ENCODE measurements around the gene CYTH1.

DNA sequence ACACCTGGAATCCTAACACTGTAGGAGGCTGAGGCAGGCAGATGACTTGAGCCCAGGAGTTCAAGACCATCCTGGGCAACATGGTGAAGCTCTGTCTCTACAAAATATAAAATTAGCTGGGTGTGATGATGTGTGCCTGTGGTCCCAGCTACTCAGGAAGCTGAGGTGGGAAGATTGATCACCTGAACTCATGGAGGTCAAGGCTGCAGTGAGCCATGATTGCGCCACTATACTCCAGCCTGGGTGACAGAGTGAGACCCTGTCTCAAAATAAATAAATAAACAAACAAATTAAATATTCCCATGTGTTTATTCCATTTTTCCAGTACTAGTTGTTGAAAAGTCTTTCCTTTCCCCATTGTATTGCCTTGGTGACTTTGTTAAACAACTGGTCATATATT is 130.0 kb downstream of the CYTH1 start:
- TF ChIP-seq CEBPB (IDR thresholded peaks at IDR 0.05) (no peak), EP300 (IDR thresholded peaks at IDR 0.05; ENCODE audit: borderline replicate concordance) (no peak), YY1 (IDR thresholded peaks at IDR 0.05; ENCODE audit: low read depth) (no peak), FOXM1 (IDR thresholded peaks at IDR 0.05; ENCODE audit: borderline replicate concordance, low read depth) (no peak), EGR1 (IDR thresholded peaks at IDR 0.05) (no peak), TEAD4 (IDR thresholded peaks at IDR 0.05) (no peak), ZBTB7A (IDR thresholded peaks at IDR 0.05; ENCODE audit: low read depth) (no peak), CREB1 (IDR thresholded peaks at IDR 0.05; ENCODE audit: low read depth) (no peak)
- TF ChIP-seq, protein P1, sequence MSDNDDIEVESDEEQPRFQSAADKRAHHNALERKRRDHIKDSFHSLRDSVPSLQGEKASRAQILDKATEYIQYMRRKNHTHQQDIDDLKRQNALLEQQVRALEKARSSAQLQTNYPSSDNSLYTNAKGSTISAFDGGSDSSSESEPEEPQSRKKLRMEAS (IDR thresholded peaks at IDR 0.05) = no peak
- TF ChIP-seq, protein P2, sequence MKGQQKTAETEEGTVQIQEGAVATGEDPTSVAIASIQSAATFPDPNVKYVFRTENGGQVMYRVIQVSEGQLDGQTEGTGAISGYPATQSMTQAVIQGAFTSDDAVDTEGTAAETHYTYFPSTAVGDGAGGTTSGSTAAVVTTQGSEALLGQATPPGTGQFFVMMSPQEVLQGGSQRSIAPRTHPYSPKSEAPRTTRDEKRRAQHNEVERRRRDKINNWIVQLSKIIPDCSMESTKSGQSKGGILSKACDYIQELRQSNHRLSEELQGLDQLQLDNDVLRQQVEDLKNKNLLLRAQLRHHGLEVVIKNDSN (IDR thresholded peaks at IDR 0.05) = no peak
- TF ChIP-seq, protein P3, sequence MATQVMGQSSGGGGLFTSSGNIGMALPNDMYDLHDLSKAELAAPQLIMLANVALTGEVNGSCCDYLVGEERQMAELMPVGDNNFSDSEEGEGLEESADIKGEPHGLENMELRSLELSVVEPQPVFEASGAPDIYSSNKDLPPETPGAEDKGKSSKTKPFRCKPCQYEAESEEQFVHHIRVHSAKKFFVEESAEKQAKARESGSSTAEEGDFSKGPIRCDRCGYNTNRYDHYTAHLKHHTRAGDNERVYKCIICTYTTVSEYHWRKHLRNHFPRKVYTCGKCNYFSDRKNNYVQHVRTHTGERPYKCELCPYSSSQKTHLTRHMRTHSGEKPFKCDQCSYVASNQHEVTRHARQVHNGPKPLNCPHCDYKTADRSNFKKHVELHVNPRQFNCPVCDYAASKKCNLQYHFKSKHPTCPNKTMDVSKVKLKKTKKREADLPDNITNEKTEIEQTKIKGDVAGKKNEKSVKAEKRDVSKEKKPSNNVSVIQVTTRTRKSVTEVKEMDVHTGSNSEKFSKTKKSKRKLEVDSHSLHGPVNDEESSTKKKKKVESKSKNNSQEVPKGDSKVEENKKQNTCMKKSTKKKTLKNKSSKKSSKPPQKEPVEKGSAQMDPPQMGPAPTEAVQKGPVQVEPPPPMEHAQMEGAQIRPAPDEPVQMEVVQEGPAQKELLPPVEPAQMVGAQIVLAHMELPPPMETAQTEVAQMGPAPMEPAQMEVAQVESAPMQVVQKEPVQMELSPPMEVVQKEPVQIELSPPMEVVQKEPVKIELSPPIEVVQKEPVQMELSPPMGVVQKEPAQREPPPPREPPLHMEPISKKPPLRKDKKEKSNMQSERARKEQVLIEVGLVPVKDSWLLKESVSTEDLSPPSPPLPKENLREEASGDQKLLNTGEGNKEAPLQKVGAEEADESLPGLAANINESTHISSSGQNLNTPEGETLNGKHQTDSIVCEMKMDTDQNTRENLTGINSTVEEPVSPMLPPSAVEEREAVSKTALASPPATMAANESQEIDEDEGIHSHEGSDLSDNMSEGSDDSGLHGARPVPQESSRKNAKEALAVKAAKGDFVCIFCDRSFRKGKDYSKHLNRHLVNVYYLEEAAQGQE (IDR thresholded peaks at IDR 0.05; ENCODE audit: low read depth) = no peak

Measured in Ishikawa (cell line).